Measurements from ENCODE around the gene MACROD2. TPM values are rescaled to one million over a fixed set of nuclear protein-coding genes. Genes with fewer than 3 reads are reported as not detected.

MACROD2 gene
- total RNA-seq, 1 donor from 2014 or later, result 1.6 TPM

DNA sequence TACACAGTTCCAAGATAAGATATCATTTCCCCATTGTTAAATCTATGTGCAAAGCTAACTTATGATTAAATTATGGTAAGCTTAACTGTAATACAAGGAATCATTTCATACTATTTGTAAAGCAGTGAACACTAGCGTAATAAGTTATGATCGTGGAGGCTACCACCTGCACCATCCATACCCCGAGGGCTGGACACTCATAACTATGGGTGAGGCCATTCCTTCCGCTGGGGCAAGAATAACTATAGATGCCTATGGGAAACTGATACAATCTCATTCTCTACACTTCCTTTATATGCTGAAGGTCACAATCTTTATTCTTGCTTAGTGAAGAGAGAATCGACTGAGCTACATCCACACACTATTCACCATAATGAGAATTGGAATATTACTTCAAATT is 1258.1 kb downstream of the MACROD2 start:
- no peak for DNase-seq (ENCODE audit: low spot score)
- intact Hi-C loops (cut with DNase I), result no loop called here

DNA sequence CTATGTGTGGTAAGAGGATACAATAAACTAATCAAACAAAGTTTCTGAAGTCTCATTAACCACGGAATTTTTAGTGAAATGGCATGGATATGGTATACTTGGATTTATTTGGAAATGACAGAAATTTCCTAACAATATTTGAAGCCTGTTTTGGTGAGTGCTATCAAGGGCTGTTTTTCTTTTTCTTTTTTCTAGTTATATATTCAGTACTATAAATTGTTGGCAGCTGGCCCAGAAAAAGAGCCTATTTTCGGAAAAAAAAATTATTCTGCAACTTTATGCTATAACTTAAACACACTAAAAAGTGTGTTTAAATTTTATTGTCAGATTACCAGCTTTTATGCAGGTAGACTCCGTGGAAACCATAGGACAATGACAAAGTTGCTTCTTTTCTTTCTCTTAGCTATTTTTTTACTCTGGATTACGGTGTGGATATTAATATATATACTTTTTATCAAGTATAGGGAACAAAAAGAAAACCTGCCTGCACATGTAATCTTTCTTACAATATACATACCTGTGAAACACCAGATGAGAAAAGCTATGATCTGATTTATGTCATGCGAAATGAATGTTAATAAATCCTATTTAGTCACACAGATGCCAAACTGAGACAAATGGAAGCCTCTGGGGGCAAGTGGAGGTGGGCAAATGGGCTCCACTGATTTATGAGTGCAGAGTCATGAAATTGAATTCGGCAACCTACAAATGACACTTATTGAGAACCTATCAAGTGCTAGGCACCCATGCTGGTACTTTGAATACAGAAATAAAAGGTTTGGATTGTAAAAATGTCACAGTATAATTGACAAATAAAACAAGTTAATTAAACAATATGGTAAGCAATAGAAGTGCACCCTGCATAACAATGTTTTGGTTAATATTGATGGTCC is 1261.6 kb downstream of the MACROD2 start:
- DNase-seq (ENCODE audit: low spot score), result no peak
- intact Hi-C loops (cut with DNase I), result no loop called here

DNA sequence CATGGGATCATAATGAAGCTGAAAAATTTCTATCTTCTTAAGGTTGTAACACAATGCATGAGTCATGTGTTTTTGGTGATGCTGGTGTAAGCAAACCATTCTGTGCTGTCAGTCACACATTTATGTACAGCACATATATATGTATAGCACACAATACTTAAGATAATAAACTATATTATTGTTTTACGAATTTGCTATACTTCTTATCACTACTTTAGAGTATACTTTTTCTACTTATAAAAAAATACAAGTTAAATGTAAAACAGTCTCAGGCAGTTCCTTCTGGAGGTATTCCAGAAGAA is 1262.2 kb downstream of the MACROD2 start:
- DNase-seq (ENCODE audit: low spot score), result no peak
- intact Hi-C loops (cut with DNase I), result no loop called here

DNA sequence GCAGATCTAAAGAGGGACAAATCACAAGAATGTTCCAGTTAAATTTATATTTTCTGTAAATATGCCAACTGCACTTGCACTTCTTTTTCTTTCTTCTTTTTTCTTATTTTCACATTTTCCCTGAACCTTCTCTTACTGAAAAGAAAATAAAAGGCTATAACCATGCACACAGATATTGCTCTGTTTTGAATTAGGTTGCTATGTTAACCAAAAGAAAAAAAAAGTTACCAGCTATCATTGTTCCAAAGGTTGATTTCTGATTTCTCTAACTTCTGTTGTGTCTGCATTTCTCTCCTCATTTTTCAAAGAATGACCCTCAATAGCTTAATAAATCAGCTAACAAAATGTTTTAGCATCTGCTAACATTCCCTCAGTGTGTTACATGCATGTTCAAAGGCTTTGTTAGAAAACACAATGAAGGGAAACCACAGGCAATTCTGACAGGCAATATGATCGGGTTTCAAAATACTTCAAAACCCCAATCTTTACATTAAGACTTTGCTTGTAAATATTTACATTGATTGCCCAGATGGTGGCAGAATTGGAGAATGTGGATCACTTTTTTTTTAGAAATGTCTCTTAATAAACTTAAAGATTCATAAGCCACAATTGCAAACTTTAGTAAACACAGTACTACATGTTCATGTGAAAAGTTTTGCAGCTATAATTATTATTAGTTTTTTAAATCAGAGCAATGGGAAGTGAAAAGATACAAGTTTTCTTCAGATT is 1270.4 kb downstream of the MACROD2 start:
- no peak for DNase-seq (ENCODE audit: low spot score)

DNA sequence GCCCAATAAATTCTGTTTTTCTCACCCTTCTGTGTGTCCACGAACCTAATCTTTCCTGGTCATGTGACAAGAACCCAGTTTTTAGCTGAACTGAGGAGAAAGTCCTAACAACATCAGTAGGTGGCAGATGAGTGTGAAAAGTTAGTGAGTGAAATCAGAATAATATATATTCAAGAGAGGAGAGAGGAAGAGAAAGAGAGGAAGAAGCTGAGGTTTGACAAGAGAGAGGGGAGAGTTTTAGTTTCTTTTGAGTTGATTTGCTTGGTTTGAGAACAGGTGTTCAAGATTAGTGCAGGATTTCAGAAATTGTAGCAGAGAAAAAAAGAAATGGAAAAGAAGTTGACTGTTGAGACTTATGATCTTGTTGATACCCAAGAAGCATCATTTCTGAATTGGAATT is 1272.6 kb downstream of the MACROD2 start:
- no peak for DNase-seq (ENCODE audit: low spot score)
- intact Hi-C loops (cut with DNase I), result no loop called here

More for the DNA sequence above, 1270.4 kb downstream of the MACROD2 start:
- intact Hi-C loops (cut with DNase I), result no loop called here

DNA sequence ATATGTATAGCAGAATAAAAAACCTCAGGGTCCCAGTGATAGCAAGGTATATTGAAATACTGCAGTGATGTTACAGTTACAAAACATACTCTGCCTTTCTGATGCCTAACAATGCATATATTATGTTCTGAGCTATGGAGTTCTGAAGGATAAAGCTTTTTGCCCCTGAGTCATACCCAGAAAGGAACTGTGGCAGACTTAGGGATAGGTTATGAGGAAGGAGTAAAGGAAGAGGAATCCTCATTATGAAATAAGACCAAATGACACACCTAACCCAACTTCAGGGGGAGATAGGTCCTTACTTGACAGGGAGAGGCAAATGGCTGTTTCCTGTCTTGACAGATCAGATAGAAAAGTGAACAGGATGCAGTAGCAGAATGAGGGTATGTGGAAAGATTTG is 1282.7 kb downstream of the MACROD2 start:
- no peak for DNase-seq (ENCODE audit: low spot score)
- intact Hi-C loops (cut with DNase I), result no loop called here

DNA sequence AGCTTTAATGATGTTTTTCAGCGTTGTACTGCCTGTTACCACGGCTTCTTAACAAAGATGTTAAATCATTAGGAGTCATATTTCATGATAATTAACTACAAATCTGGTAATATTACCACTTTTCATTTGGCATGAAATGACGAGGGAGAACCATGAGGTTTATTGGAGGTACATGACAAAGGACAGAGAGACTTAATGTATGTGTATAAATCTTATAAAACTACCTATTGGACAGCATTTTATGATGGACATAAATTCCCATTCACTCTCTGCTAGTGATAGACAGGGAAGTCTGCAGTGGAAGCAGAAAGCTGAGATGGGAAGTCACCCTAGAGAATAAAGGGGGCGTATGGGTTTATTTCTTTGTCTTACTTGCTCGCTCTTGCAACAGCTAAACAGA is 1292.0 kb downstream of the MACROD2 start:
- intact Hi-C loops (cut with DNase I), result no loop called here
- no peak for DNase-seq (ENCODE audit: low spot score)

DNA sequence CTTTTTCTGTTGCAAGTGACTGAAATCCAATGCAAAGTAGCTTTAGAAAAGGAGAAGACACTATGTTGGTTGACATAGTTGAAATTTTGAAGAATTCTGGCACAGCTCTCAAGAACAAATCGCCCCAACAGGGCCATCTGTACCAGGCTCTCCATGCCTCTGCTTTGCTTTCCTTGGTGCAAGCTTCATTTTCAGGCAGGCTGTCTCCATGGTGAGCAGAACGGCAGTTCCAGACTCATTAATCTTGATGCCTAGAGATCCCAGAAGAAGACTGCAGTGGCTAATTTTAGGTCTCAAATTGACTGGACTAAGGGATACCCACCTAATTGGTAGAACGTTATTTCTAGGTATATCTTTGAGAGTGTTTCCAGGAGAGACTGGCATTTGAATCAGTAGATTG is 1292.8 kb downstream of the MACROD2 start:
- no peak for DNase-seq (ENCODE audit: low spot score)
- intact Hi-C loops (cut with DNase I), result no loop called here

DNA sequence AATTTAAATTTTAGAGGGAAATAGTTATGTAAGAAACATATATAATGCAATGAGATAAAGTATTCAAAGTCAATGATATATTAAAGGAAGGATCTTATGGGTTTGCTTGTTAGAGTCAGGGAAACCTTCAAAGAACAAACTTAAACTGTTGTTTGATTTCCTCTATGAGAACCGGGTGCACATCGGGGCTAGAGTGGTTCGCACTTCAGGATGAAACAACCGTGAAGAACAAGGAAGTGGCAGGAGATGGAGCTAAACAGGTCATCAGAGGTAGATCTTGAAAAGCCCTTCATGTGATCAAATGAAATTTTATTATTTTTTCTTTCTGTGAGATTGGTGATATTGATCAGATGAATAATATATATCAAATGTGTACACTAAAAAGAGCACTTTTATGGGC is 1294.0 kb downstream of the MACROD2 start:
- intact Hi-C loops (cut with DNase I), result no loop called here
- no peak for DNase-seq (ENCODE audit: low spot score)

DNA sequence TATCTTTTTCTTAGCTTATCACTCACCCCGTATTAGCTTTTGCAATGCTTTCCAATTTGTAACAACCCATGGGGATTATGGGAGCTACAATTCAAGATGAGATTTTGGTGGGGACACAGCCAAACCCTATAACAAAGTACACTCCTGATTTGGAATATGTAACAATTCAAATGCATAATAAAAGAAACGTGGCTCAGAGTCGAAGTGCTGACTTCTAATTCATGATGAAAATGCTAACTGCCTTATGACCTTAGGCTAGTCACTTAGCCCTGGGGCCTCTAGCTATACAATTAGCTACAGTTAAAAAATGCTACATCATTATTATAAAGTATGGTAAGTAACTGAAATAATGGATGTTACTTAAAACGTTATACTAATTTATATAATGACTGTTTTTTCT is 1297.1 kb downstream of the MACROD2 start:
- intact Hi-C loops (cut with DNase I), result no loop called here
- no peak for DNase-seq (ENCODE audit: low spot score)

DNA sequence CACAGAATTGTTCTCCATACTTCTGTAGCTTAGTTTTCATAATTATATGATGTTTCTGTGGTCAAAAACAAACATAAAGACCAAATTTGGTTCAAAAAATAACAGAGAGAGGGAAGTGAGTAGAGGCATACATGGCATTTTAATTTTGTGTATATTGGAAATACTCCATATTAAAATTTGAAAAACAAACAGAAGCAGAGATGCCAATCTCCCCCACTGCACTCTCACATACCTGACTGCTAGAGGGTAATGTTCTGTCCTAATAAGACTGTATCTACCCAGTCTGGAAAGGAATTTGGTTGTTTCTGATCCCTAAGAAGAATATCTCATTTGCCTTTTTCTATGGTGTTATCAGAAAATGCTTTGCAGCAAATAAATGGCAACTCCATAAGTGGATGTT is 1301.1 kb downstream of the MACROD2 start:
- no peak for DNase-seq (ENCODE audit: low spot score)

DNA sequence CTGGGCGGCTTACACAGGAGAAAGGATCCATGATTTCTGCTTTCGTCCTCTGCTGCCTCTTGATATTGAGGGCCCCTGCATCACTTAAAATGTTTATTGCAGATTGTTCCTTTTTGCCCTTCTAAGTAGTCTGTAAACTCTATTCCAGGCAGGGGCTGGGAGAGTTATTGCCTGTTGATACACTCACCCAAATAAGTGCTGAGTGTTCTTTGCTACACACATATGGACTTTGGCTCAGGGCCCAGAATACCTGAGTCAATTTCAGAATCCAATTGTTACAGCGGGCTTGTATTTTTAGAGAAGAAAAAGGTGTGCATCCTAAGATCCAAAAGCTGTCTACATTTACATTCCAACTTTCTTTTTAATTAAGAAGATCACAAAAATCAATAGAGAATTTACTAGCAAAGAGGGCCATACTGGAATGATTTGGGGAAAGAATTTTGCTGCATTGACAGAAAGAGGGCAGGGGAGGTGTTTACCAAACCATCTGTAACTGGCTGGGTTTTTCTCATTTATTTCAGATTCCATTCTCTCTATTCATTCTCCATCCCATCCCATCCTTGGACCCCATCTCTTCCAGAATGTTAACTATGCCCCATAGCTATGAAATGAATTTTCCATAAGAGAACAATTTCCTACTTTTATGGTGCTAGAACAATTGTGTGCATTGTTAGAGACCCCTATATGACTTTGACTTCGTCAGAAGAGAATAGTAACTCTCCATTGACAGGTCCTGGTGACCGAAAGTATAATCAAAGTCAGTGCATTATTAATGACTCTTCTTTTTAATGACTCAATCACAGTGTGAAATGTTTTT is 1302.0 kb downstream of the MACROD2 start:
- intact Hi-C loops (cut with DNase I), result no loop called here
- DNase-seq (ENCODE audit: low spot score), result no peak

More for the DNA sequence above, 1301.1 kb downstream of the MACROD2 start:
- intact Hi-C loops (cut with DNase I), result no loop called here

DNA sequence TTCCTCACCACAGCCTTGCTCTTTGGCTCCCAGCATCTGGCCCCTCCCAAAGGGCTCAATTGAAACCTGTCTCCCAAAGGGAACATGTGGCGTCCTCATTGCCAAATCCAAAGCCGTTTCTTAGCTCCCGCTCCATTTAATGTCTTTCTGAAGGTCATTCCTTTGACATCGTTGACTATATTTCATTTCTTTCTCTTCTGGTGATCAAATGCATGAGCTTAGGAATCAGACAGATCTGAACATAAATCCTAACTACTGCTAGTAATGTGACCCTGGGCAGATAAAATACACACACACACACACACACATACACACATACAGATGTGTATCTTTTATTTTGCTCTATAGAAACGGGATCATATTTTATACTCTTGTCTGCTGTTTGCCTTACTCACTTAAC is 1306.8 kb downstream of the MACROD2 start:
- intact Hi-C loops (cut with DNase I), result no loop called here

DNA sequence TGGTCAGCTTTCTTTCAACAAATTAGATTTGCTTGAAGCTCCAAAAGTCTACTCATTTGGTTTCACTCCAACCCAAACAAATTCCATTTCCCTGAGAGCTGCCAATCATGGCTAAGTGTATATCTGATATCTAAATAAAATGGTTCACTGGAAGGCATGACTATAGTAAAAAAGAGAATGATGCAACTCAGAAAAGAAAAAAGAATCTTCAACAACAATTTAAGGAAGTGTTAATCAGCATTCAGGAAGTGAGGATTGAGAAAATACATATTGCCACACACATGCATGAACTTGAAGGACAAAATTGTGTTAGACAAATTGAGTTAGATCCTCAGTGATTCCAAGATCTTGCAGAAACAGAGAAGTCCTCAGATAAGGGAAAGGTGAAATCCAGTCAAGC is 1315.0 kb downstream of the MACROD2 start:
- intact Hi-C loops (cut with DNase I), result no loop called here
- DNase-seq (ENCODE audit: low spot score), result no peak

More for the DNA sequence above, 1306.8 kb downstream of the MACROD2 start:
- DNase-seq (ENCODE audit: low spot score), result no peak

DNA sequence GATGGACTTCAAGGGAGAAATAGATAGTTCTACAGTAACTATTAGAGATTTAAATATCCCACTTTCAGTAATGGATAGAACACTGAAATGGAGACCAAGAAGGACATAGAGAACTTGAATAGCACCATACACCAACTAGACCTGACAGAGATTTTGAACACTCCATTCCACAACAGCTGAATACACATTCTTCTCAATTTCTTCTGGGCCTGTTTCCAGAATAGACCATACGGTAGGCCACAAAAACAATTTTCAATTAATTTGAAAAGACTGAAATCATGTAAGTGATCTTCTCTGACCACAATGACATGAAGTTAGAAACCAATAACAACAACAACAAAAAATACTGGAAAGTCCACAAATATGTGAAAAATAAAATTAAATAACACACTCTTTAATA is 1321.2 kb downstream of the MACROD2 start:
- DNase-seq (ENCODE audit: low spot score), result no peak
- intact Hi-C loops (cut with DNase I), result no loop called here

DNA sequence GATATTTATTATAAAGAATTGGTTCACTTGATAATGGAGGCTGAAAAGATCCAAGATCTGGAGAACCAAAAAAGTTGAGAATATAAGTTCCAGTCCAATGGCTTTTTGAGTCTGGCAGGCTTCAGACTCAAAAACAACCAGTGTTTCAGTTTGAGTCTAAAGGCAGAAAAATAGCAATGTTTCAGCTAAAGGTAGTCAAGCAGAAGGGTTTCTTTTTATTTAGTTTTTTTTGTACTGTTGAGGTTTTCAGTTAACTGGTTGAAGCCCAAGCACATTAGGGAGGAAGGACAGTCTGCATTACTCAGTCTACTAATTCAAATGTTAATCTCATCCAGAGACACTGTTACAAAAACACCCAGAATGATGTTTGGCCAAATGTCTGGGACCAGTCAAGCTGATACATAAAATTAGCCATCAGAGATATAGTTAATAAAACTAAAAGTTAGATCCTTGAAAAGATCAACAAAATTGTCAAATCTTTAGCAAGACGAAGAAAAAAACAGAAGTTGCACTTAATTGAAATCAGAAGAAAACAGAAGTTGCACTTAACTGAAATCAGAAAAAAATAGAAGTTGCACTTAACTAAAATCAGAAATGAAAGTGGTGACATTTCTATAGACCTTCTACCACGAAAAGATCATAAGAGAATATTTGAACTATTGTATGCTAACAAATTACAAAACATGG is 1322.4 kb downstream of the MACROD2 start:
- no peak for DNase-seq (ENCODE audit: low spot score)
- intact Hi-C loops (cut with DNase I), result no loop called here

DNA sequence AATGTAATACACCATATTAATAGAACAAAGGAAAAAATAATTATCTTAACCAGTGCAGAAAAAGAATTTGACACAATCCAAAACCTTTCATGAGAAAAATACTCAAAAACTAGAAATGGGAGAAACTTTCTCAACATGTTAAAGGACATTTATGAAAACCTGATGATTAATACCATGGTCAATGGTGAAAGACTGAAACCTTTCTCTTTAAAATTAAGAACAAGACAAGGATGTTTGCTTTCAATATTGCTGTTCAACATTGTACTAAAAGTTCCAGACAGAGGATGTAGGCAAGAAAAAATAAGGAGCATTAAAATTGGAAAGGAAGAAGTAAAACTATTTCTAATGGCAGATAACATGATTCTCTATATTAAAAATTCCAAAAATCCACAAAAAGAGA is 1323.4 kb downstream of the MACROD2 start:
- DNase-seq (ENCODE audit: low spot score), result no peak
- intact Hi-C loops (cut with DNase I), result no loop called here

DNA sequence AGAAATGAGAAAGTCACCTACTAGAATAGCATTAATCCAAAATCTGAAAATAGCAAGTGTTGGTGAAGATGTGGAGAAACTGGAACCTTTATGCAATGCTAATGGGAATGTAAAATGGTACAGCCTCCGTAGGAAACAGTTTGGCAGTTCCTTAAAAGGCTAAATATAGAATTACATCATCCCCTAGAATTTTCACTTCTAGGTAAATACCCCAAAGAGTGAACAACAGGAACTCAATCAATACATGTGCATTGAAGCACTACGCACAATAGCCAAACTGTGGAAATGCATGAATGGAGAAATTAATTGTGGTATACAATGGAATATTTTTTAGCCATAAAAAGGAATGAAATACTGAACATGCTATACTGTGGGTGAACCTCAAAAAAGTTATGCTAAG is 1324.1 kb downstream of the MACROD2 start:
- intact Hi-C loops (cut with DNase I), result no loop called here
- no peak for DNase-seq (ENCODE audit: low spot score)

DNA sequence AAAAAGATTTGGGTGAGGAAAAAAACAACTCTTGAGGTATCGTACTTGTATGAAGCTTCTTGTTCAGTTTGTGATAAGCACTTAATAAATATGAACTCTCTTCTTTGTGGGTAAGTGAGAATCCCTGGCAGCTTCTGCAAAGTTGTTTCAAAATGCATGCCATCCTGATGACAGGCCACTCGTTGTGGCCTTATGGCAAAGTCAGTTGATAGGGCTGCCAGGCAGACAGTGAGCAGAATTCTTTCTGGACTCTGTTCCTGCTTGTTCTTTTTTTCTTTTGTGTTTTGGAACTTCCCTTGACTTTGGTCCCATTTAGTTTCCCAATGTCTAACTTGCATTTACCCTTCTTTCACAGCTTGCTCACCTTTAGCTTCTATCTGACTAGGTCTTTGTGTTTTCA is 1325.6 kb downstream of the MACROD2 start:
- intact Hi-C loops (cut with DNase I), result no loop called here
- no peak for DNase-seq (ENCODE audit: low spot score)

DNA sequence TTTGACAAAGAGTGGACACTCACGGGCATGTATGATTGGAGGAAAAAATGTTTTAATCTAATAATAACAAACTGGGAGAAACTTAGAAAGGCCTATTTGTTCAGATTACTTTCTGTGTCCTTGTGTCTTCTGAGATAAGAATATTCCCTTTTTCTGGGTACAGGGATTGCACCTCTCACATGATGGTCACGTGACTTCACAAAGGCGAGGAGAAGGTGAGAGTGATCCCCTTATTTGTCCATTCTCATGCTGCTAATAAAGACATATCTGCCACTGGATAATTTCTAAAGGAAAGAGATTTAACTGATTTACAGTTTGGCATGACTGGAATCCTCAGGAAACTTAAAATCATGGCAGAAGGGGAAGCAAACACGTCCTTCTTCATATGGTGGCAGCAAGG is 1331.8 kb downstream of the MACROD2 start:
- intact Hi-C loops (cut with DNase I), result no loop called here

More for the DNA sequence above, 1331.8 kb downstream of the MACROD2 start:
- DNase-seq (ENCODE audit: low spot score), result no peak
